WTC11 (cell line): ENCODE results near the gene GRIP2.

Experiments used
- TCF7 ChIP-seq: sonication (generic); formaldehyde crosslinking; IDR thresholded peaks from 2 replicates; pipeline ENCODE4 v1.8.0; 2022; ENCODE audit warnings: mild to moderate bottlenecking, low read depth, missing genetic modification reagents, moderate library complexity
- ZNF121 ChIP-seq: sonication (generic); formaldehyde crosslinking; IDR thresholded peaks from 2 replicates; pipeline ENCODE4 v1.8.0; 2023; ENCODE audit warnings: missing genetic modification reagents
- TF ChIP-seq, protein P1 (sequence below): sonication (generic); formaldehyde crosslinking; IDR thresholded peaks from 2 replicates; pipeline ENCODE4 v1.8.0; 2022; ENCODE audit warnings: mild to moderate bottlenecking, missing genetic modification reagents

DNA sequence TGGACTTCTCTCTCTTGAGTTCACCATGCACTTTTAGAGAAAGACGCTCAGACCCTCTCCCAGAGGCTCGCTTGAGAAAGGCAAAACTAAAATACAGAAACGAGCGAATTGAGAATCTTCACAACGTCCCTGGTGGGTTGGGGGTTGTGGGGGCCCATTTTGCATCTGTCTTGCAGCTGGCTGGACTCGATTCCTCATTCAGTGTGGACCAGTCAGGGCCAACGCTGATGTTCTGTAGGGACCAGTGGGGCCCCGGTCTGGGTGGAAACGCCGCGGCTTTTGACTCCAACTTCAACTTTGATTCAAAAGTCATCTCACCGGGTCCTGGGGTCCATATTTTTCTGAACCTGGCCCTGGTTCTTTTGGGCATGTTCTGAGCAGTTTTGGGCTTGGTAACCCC lies 69.7 kb downstream of the GRIP2 start:
- TF ChIP-seq TCF7 (CRISPR knock-in tag) (no peak), ZNF121 (no peak)
- TF ChIP-seq, protein P1, sequence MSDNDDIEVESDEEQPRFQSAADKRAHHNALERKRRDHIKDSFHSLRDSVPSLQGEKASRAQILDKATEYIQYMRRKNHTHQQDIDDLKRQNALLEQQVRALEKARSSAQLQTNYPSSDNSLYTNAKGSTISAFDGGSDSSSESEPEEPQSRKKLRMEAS, result no peak
